Measurements from ENCODE around the gene SCOC. TPM values are rescaled to one million over a fixed set of nuclear protein-coding genes. Genes with fewer than 3 reads are reported as not detected.

Gene SCOC
- total RNA-seq (ENCODE audit: insufficient read depth, low replicate concordance): 68.9 TPM

DNA sequence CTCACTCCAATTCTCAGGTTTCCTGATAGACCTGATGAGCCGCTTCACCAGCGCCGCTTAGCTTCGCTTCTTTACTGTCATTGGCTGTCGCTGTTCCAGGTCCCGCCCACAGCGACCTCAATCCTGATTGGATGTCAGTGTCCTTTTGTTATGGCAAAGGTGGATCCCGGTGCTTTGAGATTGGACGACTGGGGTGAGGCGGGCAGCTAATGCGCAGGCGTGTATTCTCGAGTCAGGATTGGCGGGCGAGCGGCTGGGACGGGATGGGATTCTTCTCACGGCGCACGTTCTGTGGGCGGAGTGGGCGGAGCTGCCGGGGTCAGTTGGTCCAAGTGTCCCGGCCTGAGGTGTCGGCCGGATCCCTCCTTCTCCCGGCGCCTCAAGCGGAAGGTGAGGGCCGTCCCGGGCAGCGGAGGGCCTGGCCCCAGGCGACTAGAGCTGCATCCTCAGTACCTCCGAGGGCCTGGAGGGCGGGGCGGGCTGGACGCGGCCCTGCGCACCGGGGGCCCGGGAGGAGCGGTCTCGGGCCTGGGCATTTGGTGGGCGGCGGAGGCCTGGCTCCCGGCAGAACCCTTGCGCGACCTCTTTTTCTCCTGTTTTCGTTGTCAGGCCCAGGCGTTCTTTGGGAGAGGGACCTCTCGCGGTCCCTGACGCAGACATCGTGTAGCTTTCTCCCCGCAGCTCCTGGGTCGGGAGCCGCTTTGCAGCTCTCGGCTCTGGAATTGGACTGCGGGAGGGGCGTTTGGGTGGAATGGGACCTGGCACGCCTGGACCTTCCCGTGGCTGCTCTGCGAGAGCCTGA is at the start of gene SCOC:
Gene SCOC (plus strand): TSS at position 319 of the 802 bp plus-strand sequence. CDS start 5,525 bp downstream, outside the sequence.
- DNase-seq (ENCODE audit: low spot score): peak; percentile 100

GRCh38 chr4:140326395-140326993 is 47.0 kb upstream of the SCOC start:
- peak; percentile 66 for DNase-seq (ENCODE audit: low spot score)

GRCh38 chr4:140330311-140330900 is 43.0 kb upstream of the SCOC start:
- peak; percentile 42 for DNase-seq (ENCODE audit: low spot score)

GRCh38 chr4:140331245-140331644 is 42.2 kb upstream of the SCOC start:
- DNase-seq (ENCODE audit: low spot score): no peak

GRCh38 chr4:140331876-140332275 is 41.6 kb upstream of the SCOC start:
- no peak for DNase-seq (ENCODE audit: low spot score)

GRCh38 chr4:140332734-140333133 is 40.7 kb upstream of the SCOC start:
- DNase-seq (ENCODE audit: low spot score): no peak

DNA sequence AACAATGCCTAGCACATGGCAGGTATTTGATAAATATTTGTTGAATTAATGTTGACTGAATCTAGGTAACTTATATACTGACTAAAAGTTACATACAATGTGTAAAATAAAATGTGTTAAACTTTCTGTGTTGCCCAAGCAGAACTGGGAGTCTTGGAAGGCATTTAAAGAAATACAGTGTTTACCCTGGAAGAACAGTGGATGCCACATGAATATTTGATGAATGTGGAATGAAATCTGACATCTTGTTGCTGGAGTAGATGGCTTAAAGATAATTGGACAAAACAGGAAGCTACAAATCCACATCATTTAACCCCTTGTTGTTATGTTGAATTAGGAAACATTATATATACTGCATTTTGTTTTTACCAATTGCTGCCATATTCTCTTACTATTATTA is 39.9 kb upstream of the SCOC start:
- DNase-seq (ENCODE audit: low spot score): no peak

DNA sequence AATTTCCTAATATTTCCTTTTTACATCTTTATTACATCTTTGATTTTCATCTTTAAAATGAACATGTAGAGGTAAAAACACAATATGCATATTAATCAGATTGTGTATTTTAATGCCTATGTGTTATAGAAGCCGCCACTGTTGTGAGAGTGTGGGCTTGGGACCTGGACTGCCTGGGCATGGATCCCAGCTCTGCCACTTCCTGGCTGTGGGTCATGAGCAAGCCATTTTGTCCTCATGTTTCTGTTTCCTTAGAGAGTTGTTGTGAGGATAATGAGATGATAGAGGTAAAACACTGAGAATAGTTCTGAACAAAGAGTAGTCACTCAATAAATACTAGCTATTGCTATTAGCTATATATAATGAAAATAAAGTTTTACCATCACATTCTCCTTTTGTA is 38.4 kb upstream of the SCOC start:
- no peak for DNase-seq (ENCODE audit: low spot score)

DNA sequence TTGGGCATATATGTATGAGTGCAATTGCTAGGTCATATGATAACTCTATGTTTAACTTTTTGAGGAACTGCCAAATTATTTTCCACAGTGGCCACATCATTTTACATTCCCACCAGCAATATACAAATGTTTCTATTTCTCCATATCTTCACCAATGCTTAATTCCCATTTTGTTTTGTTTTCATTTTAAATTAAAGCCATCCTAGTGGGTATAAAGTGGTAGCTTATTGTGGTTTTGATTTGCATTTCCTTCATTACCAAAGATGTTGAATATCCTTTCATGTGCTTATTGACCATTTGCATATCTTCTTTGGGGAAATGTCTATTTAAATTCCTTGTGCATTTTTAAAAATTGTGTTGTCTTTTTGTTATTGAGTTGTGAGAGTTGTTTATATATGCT is 36.7 kb upstream of the SCOC start:
- DNase-seq (ENCODE audit: low spot score): no peak

GRCh38 chr4:140342620-140343019 is 30.8 kb upstream of the SCOC start:
- no peak for DNase-seq (ENCODE audit: low spot score)

DNA sequence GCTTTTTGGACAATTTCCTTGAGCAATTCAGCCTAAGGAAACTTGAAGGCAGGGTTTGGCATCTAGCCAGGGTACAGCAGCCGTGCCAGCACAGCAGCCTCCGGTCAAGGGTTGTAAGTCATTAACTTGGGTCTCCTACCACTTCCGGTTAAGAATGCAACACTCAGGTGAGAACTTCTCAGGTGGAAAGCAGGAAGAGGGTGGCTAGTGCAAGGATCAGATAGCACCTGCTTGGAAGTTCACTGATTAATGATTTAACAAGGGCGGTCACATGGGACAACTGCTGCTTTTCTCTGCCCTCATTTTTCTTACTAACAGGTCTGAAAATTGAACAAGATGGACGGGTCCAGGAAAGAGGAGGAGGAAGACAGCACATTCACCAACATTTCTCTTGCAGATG is 30.1 kb upstream of the SCOC start:
- peak; percentile 27 for DNase-seq (ENCODE audit: low spot score)

DNA sequence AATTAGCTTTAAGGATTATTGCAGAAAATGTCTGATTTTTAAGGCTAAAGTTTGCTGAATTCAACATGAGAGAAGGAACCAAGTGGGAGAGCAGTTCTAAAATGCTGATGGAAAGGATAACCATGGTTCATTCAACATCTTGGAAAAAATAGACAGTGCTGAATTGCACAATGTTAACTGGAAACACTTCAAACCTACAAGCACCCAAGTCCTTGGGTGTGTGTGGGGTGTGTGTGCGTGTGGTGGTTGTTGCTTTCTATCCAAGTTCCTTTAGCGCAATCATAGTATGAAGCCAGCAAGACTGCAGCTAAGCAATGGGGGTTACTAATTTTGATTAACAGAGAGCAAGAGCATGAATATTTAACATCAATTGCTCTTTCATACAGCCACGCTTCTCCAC is 29.3 kb upstream of the SCOC start:
- DNase-seq (ENCODE audit: low spot score): no peak

DNA sequence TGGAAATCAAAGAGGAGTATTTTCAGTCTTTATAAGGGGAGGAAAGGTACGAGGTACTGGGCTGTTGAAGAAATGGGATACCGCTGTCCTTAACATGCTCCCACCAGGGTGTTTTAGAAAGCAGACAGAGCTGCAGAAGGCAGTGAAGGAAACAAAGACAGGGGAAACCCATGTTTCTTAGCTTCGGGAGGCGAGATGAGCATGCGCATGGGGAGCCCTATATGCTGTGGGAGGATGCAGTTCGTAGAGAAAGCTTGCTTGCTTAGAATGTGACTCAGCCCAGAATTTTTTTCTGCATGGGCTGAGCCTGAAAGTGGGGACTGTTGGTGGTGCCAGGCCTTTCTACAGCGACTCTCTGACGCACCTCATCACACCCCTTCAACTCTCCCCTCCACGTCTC is 28.8 kb upstream of the SCOC start:
- DNase-seq (ENCODE audit: low spot score): no peak

DNA sequence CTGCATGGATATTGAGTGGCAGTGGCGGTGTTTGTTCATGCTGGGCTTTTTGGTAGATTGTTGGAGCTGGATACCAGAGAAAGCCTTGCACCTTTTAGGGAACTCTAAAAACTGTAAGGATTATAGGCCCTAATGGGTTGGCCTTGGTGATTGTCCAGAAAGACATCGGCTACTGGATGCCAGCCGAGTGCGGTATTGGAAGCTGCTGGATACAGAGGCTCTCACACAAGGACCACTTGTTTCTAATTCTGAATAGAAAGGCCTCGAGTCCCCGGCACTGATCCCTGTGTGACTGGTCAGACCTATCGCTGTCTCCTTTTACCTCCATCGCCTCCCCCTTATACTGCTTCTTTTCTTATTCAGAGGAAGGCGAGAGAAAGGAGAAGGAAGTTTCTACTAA is 27.3 kb upstream of the SCOC start:
- no peak for DNase-seq (ENCODE audit: low spot score)

DNA sequence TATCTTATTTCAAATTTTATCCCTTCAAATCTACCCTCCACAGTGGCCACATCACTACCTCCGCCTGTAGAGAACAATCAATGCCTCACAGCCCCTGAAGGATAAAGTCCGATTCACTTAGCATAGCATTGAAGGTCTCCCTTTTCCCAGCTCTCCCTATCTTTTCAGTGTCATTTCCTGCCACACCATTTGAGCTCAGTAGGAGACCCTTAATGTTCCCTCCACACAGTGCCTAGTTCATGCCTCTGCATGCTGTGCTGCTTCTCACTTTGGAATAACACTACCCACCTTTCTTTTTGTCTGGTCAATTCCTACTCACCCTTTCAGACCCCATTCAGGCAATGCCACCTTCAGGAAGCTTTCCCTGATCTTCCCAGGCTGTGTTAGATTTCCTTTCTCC is 23.6 kb upstream of the SCOC start:
- DNase-seq (ENCODE audit: low spot score): no peak

DNA sequence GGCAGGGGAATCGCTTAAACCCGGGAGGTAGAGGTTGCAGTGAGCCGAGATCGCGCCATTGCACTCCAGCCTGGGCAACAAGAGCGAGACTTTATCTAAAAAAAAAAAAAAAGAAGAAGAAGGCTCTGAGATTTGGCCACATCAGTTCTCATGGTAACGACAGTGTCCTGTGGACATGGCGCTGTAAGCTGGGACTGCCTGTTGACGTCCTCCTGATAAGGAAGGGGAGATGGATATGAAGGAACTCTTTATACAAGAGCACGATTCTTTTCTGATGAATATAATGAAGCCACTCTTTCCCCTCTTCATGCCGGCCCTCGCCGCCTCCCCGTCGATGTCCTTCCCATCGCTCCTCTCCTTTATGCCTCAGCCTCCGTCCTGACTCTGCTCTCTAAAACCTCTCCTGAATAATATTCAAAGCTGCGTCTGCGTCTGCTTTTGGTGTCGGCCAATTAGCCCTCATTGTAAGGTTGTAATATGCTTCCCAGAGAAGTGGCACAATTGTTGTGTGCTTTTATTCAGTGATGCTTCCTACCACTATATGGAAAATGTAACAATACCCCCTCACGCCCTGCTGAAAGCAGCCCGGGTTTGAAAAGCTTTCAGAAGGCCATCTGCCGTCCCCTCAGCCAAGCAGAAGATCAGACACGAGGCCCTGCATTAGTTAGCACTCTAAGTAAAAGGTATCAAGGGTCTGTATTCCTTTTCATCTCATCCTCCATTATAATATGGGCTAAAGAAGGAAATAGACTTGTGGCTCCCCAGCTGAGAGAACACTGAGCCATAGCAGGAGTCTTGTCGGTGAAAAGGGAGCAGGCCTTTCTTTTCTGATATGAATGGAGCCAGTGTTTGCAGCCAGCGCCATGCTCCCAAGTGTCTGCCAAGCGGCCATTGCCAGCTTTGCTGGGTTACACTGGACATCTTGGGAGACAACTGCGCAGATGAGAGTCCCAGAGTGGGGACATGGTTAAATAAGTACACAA is 22.1 kb upstream of the SCOC start:
- DNase-seq (ENCODE audit: low spot score): no peak

- DNase-seq (ENCODE audit: low spot score): no peak
Observed at GRCh38 chr4:140353786-140354185, 19.7 kb upstream of the SCOC start.

- DNase-seq (ENCODE audit: low spot score): no peak
Observed at GRCh38 chr4:140355288-140355687, 18.2 kb upstream of the SCOC start.

GRCh38 chr4:140357868-140358267 is 15.6 kb upstream of the SCOC start:
- no peak for DNase-seq (ENCODE audit: low spot score)

DNA sequence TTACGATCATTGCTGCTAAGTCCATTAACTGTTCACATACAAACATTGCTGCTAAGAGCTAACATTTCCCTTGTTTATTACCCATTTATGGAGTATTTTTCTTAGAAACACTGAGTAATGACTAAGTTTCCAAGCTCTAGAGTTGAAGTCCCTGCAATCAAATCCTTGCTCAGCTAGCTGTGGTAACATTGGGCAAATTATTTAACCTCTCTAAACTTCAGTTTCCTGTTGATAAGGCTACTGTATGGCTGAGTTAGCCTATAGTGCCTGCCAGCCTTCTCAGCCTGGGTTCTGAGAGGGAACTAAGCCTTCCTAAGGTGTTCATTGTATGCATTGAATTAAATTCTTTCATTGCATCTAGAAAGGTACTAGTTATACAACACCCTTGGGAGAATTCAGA is 15.2 kb upstream of the SCOC start:
- DNase-seq (ENCODE audit: low spot score): no peak

DNA sequence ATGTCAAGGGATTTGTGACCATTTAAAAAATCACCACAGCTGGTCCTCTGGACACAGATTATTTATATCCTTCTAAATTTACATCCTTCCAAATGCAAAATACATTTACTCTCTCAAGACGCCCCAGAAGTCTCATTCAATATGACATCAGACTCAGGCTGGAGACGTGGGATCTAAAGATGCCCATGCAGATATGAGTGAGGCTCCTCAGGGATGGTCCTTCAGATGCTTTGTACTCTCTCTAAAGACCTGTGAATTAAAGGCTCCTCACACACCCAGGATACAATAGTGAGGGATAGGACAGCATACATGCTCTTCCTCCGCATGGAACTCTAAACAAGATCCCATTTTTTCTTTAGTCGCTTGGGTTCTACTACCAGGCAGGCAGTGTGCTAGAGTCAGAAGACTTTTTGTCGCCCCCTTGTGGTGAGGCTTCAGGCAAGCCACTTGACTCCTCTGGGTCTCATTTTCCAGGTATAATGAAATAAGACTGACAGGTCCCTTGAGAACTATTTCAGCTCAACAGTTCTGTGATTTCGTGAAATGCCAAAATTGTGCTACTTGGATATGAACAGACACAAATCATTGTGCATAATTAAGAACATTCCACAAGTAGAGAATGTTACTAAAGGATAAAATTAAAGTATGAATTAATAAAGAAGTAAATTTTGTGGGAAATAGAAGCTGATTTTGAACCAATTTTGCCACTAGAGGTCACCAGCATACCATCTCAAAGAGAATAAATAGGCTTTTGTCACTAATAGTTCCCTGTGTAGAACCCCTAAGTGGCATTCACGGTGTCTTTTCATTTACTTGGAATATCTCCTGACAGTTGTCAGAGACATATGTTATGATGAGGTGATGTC is 13.7 kb upstream of the SCOC start:
- DNase-seq (ENCODE audit: low spot score): peak; percentile 67

Data from umbilical cord (tissue), 2 donors.